GM12878 (cell line): Measurements from ENCODE around the gene CACNG8. TPM values are rescaled to one million over a fixed set of nuclear protein-coding genes. Genes with fewer than 3 reads are reported as not detected.

ENCODE experiments used
- ATAC-seq: fragments of 200-7000 bp; cut with Tn5 transposase; 3 replicates; pipeline ENCODE4 v1.9.1; 2020; ENCODE audit warnings: mild to moderate bottlenecking, moderate library complexity
- BruUV-seq: library from RNA; stranded (reverse); fragments of 400-500 nt; replicated peaks from 2 replicates; lab custom pipeline; 2021; lab: Mats Ljungman, UMichigan
- CTCF ChIA-PET: fragments of 300-600 bp; sonication (Branson Sonifier 250); formaldehyde crosslinking; extraction: SDS; loops from one replicate; lab custom pipeline; 2021; ENCODE audit warnings: inconsistent platforms; lab: Yijun Ruan, JAX
- POLR2A ChIA-PET: fragments of 350-600 bp; formaldehyde crosslinking; extraction: SDS; loops from one replicate; lab custom pipeline; 2021; ENCODE audit warnings: inconsistent platforms; lab: Charles Lee
- RAD21 ChIA-PET: fragments of 300-600 bp; sonication (Branson Sonifier 250); formaldehyde crosslinking; loops from one replicate; lab custom pipeline; 2023; ENCODE audit warnings: antibody characterized with exemption; ENCODE audit not compliant: unreplicated experiment; lab: Charles Lee
- SMC1A ChIA-PET: fragments of 300-600 bp; sonication (Branson Sonifier 250); formaldehyde crosslinking; loops from one replicate; lab custom pipeline; 2023; ENCODE audit not compliant: unreplicated experiment, uncharacterized antibody; lab: Charles Lee
- DNase-seq: peaks from one replicate; pipeline ENCODE4 v3.0.0-alpha.2; 2011; ENCODE audit warnings: low read depth, low spot score
- FAIRE-seq: peaks from 3 replicates; lab custom pipeline; 2011; peaks lifted over from hg19 to GRCh38; lab: Jason Lieb, UNC
- H2AFZ ChIP-seq: 2 replicates; pipeline ENCODE4 v1.6.0; 2011; ENCODE audit warnings: low read depth, low read length, control low read depth; ENCODE audit not compliant: control insufficient read depth
- H3K27ac ChIP-seq: 2 replicates; pipeline ENCODE4 v1.5.1; 2011; ENCODE audit warnings: control low read depth; ENCODE audit not compliant: control insufficient read depth, insufficient read depth
- H3K27me3 ChIP-seq, 2 experiments: replicated peaks in 1 of 2; 2 replicates each; pipeline versions ENCODE4 v1.6.0 to v1.6.1; 2011; ENCODE audit warnings: low read length in 1 of 2; ENCODE audit not compliant: control insufficient read depth in 2 of 2, insufficient read depth in 2 of 2
- H3K36me3 ChIP-seq, 2 experiments: 2 replicates each; pipeline ENCODE4 v1.5.1; 2011; ENCODE audit warnings: low read length in 1 of 2; ENCODE audit not compliant: control insufficient read depth in 2 of 2, insufficient read depth in 2 of 2
- H3K4me1 ChIP-seq: 2 replicates; pipeline ENCODE4 v1.6.1; 2011; ENCODE audit warnings: mild to moderate bottlenecking, low read length, moderate library complexity, mixed read lengths; ENCODE audit not compliant: control insufficient read depth, insufficient read depth
- H3K4me2 ChIP-seq: 2 replicates; pipeline ENCODE4 v1.6.0; 2011; ENCODE audit warnings: control low read depth; ENCODE audit not compliant: control insufficient read depth, insufficient read depth
- H3K4me3 ChIP-seq: fragments of 200-600 bp; sonication (generic); 2 replicates; pipeline ENCODE4 v1.5.1; 2016
- H3K79me2 ChIP-seq: 2 replicates; pipeline ENCODE4 v1.6.0; 2011; ENCODE audit warnings: low read length; ENCODE audit not compliant: control insufficient read depth, insufficient read depth
- H3K9ac ChIP-seq: 2 replicates; pipeline ENCODE4 v1.8.0; 2011; ENCODE audit warnings: low read length, control low read depth, mixed read lengths; ENCODE audit not compliant: control insufficient read depth, insufficient read depth
- H3K9me3 ChIP-seq: replicated peaks from 3 replicates; pipeline ENCODE4 v1.5.1; 2011; ENCODE audit warnings: mild to moderate bottlenecking, low read length; ENCODE audit not compliant: control insufficient read depth, insufficient read depth
- H4K20me1 ChIP-seq: 2 replicates; pipeline ENCODE4 v1.6.0; 2011; ENCODE audit not compliant: control insufficient read depth, insufficient read depth
- HCFC1 ChIP-seq: fragments of 150-350 bp; IDR thresholded peaks from 2 replicates; pipeline ENCODE4 v1.6.1; 2014; ENCODE audit warnings: low read length
- IKZF1 ChIP-seq: fragments of 450-650 bp; conservative IDR thresholded peaks from 2 replicates; pipeline ENCODE4 v1.6.1; 2017; ENCODE audit warnings: antibody characterized with exemption, mild to moderate bottlenecking
- RELA ChIP-seq: fragments of 450-650 bp; IDR thresholded peaks from 2 replicates; pipeline ENCODE4 v1.8.0; 2014; ENCODE audit warnings: borderline replicate concordance; ENCODE audit not compliant: partially characterized antibody
- SIX5 ChIP-seq: IDR thresholded peaks from 2 replicates; pipeline ENCODE4 v1.6.1; 2011; ENCODE audit warnings: mild to moderate bottlenecking, low read depth, low read length, moderate library complexity; ENCODE audit not compliant: severe bottlenecking
- SMAD1 ChIP-seq: fragments of 450-650 bp; IDR thresholded peaks from 2 replicates; pipeline ENCODE4 v1.6.1; 2018; ENCODE audit warnings: mild to moderate bottlenecking, low read depth; ENCODE audit not compliant: partially characterized antibody
- SPI1 ChIP-seq: IDR thresholded peaks from 2 replicates; pipeline ENCODE4 v1.6.1; 2011; ENCODE audit warnings: low read depth, mild to moderate bottlenecking, low read length, moderate library complexity, borderline replicate concordance; ENCODE audit not compliant: insufficient read depth
- TARDBP ChIP-seq: IDR thresholded peaks from 2 replicates; pipeline ENCODE4 v1.6.1; 2016; ENCODE audit warnings: borderline replicate concordance
- USF2 ChIP-seq: IDR thresholded peaks from 2 replicates; pipeline ENCODE4 v1.6.1; 2011; ENCODE audit warnings: low read depth, low read length, improper control_type of control experiment, borderline replicate concordance
- WGBS: methylation state at CpG from one replicate; pipeline ENCODE4 v1.1.6; 2016; ENCODE audit warnings: low lambda C conversion rate; ENCODE audit not compliant: insufficient replicate concordance, insufficient coverage; ENCODE audit errors: missing lambda C conversion rate; 5-methylcytosine and 5-hydroxymethylcytosine counted together
- in situ Hi-C: fragments of 300-500 bp; cut with MboI; formaldehyde crosslinking; loops from 9 replicates; pipeline ENCODE4 v1.14.3; 2018; ENCODE audit warnings: mixed read lengths
- intact Hi-C: fragments of 100-400 bp; cut with micrococcal nuclease; formaldehyde crosslinking; loops from one replicate; pipeline ENCODE4 v1.14.2; 2022; ENCODE audit not compliant: unreplicated experiment
- polyA plus RNA-seq, 11 experiments: library from polyadenylated mRNA; depleted of rRNA in 4 of 11; unstranded in 6 of 11; stranded (reverse) in 5 of 11; fragments of >200 nt; fragmentation: Nextera tagmentation in 4 of 11; fragmentation: Illumina TruSeq in 1 of 11; extraction: Ambion mirVana in 4 of 11; extraction: Trizol in 1 of 11; gene quantifications; 1 replicate in 1 of 11; 2 replicates in 10 of 11; pipeline versions ENCODE4 v1.2.1 to v1.2.3, GENCODE V29; 2011 to 2016; ENCODE audit warnings: inconsistent platforms in 2 of 11, missing spikeins in 2 of 11, low read depth in 1 of 11
- total RNA-seq, 4 experiments: library from RNA; depleted of rRNA in 3 of 4; stranded (reverse); fragments of >200 nt in 3 of 4; fragmentation: Illumina TruSeq in 1 of 4; extraction: Trizol in 1 of 4; gene quantifications; 2 replicates each; pipeline versions ENCODE4 v1.2.1 to v1.2.3, GENCODE V29; 2013 to 2021

Gene CACNG8
- total and polyA plus RNA-seq, 10 of the 15 experiments (the other 5 are each of a cell fraction or from before 2014, with no cell fraction given): not detected

- no TSS peak for BruUV-seq
- ChIA-PET SMC1A (no interaction called here), CTCF (no interaction called here)
Measured at GRCh38 chr19:53971673-53972072, 8.9 kb downstream of the CACNG8 start.

GRCh38 chr19:53977429-53977990 is 14.8 kb downstream of the CACNG8 start:
- Histone ChIP-seq H3K9ac (no peak overlapping the region), H3K9me3 (no peaks in the 10 kb centered on the region; the same call in 1 of the 3 replicates), H3K27ac (no peak overlapping the region), H3K4me1 (no peaks in the 10 kb centered on the region), H2AFZ (no peak overlapping the region), H3K79me2 (no peaks in the 10 kb centered on the region), H4K20me1 (no peaks in the 10 kb centered on the region), H3K4me3 (no peak overlapping the region), H3K27me3 (no peaks in the 10 kb centered on the region), H3K4me2 (no peak overlapping the region), H3K36me3 (no peaks in the 10 kb centered on the region)
- no TSS peak for BruUV-seq
- WGBS: 9% methylated on average over 9 of the region's 9 CpGs
- ChIA-PET SMC1A (no interaction called here), RAD21 (no interaction called here), CTCF (no interaction called here), POLR2A (no interaction called here)
- DNase-seq: no peak
- ATAC-seq: 0 out of 3 replicates have a peak, but pooled peaks have one; percentile 34
- intact Hi-C loops (no loop called here), in situ Hi-C loops (no loop called here)
- TF ChIP-seq SIX5 (peak; percentile 74), IKZF1 (0 out of 2 replicates have a peak, but pooled peaks have one; percentile 17), SMAD1 (no peak), USF2 (no peak), RELA (no peak), HCFC1 (peak; percentile 78)
- no peak for FAIRE-seq

More at GRCh38 chr19:53971673-53972072, 8.9 kb downstream of the CACNG8 start:
- DNase-seq: no peak
- Histone ChIP-seq H3K9me3 (no peaks in the 10 kb centered on the region; the same call in 2 of the 3 replicates), H3K4me2 (no peak overlapping the region), H3K36me3 (no peaks in the 10 kb centered on the region), H3K27me3 (no peaks in the 10 kb centered on the region), H4K20me1 (no peaks in the 10 kb centered on the region), H3K79me2 (no peaks in the 10 kb centered on the region), H3K4me1 (no peaks in the 10 kb centered on the region), H3K27ac (no peak overlapping the region), H2AFZ (no peak overlapping the region), H3K4me3 (no peak overlapping the region), H3K9ac (no peak overlapping the region)
- no peak for TF ChIP-seq TARDBP
- TF ChIP-seq SPI1: 0 out of 2 replicates have a peak, but pooled peaks have one; percentile 8
- no peak for FAIRE-seq
- ChIA-PET RAD21 (no interaction called here), POLR2A (no interaction called here)
- in situ Hi-C loops: no loop called here
- no peak for ATAC-seq
- intact Hi-C loops: no loop called here
- 17% methylated on average over 10 of the region's 10 CpGs for WGBS
